Ishikawa (cell line): Measurements from ENCODE around the gene AKAP17A.
A peak's percentile ranks its signal among the peaks of the same experiment; 100 is the strongest.

Experiments
- CEBPB ChIP-seq: IDR thresholded peaks from 2 replicates; pipeline ENCODE4 v1.6.1; 2012
- CREB1 ChIP-seq: IDR thresholded peaks from 2 replicates; pipeline ENCODE4 v1.6.1; 2012; ENCODE audit warnings: low read depth
- EGR1 ChIP-seq: IDR thresholded peaks from 2 replicates; pipeline ENCODE4 v1.6.1; 2012
- EP300 ChIP-seq: IDR thresholded peaks from 2 replicates; pipeline ENCODE4 v1.6.1; 2012; ENCODE audit warnings: borderline replicate concordance
- FOXM1 ChIP-seq: IDR thresholded peaks from 2 replicates; pipeline ENCODE4 v1.6.1; 2012; ENCODE audit warnings: low read depth, borderline replicate concordance
- NFIC ChIP-seq: IDR thresholded peaks from 2 replicates; pipeline ENCODE4 v1.6.1; 2012
- RAD21 ChIP-seq: IDR thresholded peaks from 2 replicates; pipeline ENCODE4 v1.6.1; 2012; ENCODE audit warnings: low read depth
- REST ChIP-seq: IDR thresholded peaks from 2 replicates; pipeline ENCODE4 v1.6.1; 2012; ENCODE audit warnings: low read depth, mild to moderate bottlenecking
- TAF1 ChIP-seq: IDR thresholded peaks from 2 replicates; pipeline ENCODE4 v1.6.1; 2012; ENCODE audit warnings: low read depth, mild to moderate bottlenecking
- TCF12 ChIP-seq: IDR thresholded peaks from 2 replicates; pipeline ENCODE4 v1.6.1; 2012; ENCODE audit warnings: low read depth
- TEAD4 ChIP-seq: IDR thresholded peaks from 2 replicates; pipeline ENCODE4 v1.6.1; 2012
- YY1 ChIP-seq: IDR thresholded peaks from 2 replicates; pipeline ENCODE4 v1.6.1; 2012; ENCODE audit warnings: low read depth
- ZBTB7A ChIP-seq: IDR thresholded peaks from 2 replicates; pipeline ENCODE4 v1.6.1; 2012; ENCODE audit warnings: low read depth
- TF ChIP-seq, protein P1 (sequence below): IDR thresholded peaks from 2 replicates; pipeline ENCODE4 v1.6.1; 2012
- TF ChIP-seq, protein P2 (sequence below): IDR thresholded peaks from 2 replicates; pipeline ENCODE4 v1.6.1; 2012

AKAP17A gene

GRCh38 chrX:1591102-1591862, at the start of gene AKAP17A:
AKAP17A (plus strand) TSS chrX:1591604; CDS start chrX:1593463, 1,859 bp downstream.
- TF ChIP-seq CREB1 (peak; percentile 52), CEBPB (no peak), TAF1 (peak; percentile 43; the same call in 1 of the 2 replicates), ZBTB7A (peak; percentile 64; the same call in 1 of the 2 replicates)
- TF ChIP-seq, protein P1, sequence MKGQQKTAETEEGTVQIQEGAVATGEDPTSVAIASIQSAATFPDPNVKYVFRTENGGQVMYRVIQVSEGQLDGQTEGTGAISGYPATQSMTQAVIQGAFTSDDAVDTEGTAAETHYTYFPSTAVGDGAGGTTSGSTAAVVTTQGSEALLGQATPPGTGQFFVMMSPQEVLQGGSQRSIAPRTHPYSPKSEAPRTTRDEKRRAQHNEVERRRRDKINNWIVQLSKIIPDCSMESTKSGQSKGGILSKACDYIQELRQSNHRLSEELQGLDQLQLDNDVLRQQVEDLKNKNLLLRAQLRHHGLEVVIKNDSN: no peak

GRCh38 chrX:1542994-1543725, 48.2 kb upstream of the AKAP17A start:
- TF ChIP-seq, protein P2, sequence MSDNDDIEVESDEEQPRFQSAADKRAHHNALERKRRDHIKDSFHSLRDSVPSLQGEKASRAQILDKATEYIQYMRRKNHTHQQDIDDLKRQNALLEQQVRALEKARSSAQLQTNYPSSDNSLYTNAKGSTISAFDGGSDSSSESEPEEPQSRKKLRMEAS: no peak
- TF ChIP-seq CEBPB: no peak
- no peak for TF ChIP-seq YY1
- no peak for TF ChIP-seq REST
- TF ChIP-seq FOXM1: no peak
- TF ChIP-seq EP300: no peak
- no peak for TF ChIP-seq TCF12
- TF ChIP-seq, protein P1: no peak
- no peak for TF ChIP-seq TAF1

GRCh38 chrX:1545776-1546408, 45.5 kb upstream of the AKAP17A start:
- no peak for TF ChIP-seq FOXM1
- TF ChIP-seq EGR1: no peak
- TF ChIP-seq TEAD4: no peak
- TF ChIP-seq, protein P1: no peak
- no peak for TF ChIP-seq CEBPB
- TF ChIP-seq NFIC: no peak
- TF ChIP-seq YY1: no peak
- no peak for TF ChIP-seq RAD21
- no peak for TF ChIP-seq EP300
- no peak for TF ChIP-seq CREB1
- no peak for TF ChIP-seq ZBTB7A
- TF ChIP-seq, protein P2: no peak
- no peak for TF ChIP-seq REST
- no peak for TF ChIP-seq TAF1
- TF ChIP-seq TCF12: no peak

- no peak for TF ChIP-seq ZBTB7A
- TF ChIP-seq RAD21: no peak
- TF ChIP-seq FOXM1: no peak
- no peak for TF ChIP-seq TCF12
- TF ChIP-seq YY1: no peak
- TF ChIP-seq, protein P1: no peak
- no peak for TF ChIP-seq CREB1
- no peak for TF ChIP-seq TEAD4
- TF ChIP-seq, protein P2: no peak
- TF ChIP-seq TAF1: no peak
- TF ChIP-seq NFIC: no peak
- no peak for TF ChIP-seq EGR1
- TF ChIP-seq REST: no peak
- TF ChIP-seq CEBPB: no peak
- no peak for TF ChIP-seq EP300
Measured at GRCh38 chrX:1546691-1547251, 44.6 kb upstream of the AKAP17A start.
